GM19035 (cell line): ENCODE data around the gene STK32C.
A peak's percentile ranks its signal among the peaks of the same experiment; 100 is the strongest.
"Not testable (repeated sequence)": the region's sequence is repeated elsewhere in the genome, so short reads cannot be mapped to it uniquely, and the experiment has no call there.

Experiments
- ATAC-seq: cut with Tn5 transposase; IDR thresholded peaks from one replicate; pipeline ENCODE4 v1.9.1; 2021; ENCODE audit not compliant: unreplicated experiment

STK32C gene

DNA sequence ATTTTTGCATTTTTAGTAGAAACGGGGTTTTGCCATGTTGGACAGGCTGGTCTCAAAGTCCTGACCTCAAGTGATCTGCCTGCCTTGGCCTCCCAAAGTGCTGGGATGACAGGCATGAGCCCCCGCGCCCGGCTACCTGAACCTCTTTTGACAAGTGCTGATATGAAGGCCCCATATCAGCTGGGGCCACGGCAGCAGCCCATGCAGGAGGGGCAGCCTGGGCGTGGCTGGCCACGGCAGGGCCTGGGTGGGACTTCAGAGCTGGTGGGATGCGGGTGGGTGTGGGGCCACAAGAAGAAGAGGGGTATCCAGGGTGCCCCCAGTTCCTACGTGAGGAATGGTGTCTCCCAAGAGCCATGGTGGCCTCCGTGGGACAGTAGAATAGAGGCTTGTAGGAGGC is 31.1 kb upstream of the STK32C start:
- no peak for ATAC-seq

DNA sequence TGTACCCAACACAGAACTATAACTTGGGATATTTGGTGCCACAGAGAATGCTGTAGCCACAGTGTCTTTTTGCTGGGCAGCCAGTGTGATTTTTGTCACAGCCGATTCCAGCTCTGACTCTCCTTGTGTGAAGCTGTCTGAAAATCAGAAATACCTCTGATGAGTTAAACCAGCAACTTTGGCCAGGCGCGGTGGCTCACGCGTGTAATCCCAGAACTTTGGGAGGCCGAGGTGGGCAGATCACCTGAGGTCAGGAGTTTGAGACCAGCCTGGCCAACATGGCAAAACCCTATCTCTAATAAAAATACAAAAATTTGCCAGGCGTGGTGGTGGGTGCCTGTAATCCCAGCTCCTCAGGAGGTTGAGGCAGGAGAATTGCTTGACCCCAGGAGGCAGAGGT is 30.1 kb upstream of the STK32C start:
- ATAC-seq = not testable (repeated sequence)

DNA sequence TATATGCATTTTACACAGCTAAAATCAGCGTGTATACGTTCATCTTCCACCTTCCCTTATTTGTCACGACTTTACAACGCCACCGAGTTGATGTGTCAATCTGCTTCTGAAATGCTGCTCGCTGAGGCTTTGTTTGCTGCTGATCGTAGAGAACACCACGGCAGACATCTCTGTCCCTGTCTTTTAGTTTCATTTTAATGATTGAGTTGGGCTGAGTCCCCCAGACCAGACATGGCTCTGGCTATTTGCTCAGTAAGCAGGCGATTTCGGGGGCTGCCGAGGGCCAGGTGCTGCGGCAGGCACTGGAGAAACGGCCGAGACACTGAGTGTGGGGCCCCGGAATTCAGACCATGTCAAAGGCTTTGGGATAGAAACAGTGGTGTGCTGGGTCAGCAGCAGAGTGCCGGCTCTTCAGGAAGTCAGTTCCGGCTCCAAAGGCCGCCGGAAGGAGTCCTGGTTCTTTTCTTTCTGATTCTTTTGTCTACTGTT is 29.2 kb upstream of the STK32C start:
- no peak for ATAC-seq

DNA sequence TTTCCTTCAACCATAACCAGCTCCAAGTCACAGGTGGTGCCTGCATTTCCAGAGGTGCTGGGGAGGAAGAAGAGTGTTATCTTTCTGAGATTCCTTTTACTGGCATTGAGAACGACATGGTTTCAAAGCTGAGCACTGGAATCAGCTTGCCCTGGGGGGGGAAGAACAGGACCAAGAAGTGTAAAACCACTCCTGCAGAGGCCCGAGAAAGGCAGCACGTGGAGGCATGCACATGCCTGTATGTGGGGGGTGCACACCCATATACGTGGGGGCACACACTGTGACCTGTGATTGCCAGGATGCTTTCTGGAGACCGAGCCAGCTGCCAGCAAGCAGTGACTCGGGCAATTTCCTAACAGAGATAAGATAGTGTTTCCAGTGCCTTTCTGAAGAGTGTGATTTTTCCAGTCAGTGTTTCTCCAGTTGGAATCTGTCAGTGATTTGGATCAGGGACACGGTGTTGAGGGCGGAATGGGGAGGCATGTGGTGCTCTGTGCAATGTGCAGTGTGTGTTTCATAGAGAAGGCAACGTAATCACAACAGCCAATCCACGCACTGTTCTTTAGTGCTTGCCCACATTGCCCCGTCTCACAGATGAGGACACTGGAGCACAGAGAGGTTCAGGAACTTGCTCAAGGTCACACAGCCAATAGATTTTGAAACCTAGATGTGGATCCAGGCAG is 28.5 kb upstream of the STK32C start:
- no peak for ATAC-seq

DNA sequence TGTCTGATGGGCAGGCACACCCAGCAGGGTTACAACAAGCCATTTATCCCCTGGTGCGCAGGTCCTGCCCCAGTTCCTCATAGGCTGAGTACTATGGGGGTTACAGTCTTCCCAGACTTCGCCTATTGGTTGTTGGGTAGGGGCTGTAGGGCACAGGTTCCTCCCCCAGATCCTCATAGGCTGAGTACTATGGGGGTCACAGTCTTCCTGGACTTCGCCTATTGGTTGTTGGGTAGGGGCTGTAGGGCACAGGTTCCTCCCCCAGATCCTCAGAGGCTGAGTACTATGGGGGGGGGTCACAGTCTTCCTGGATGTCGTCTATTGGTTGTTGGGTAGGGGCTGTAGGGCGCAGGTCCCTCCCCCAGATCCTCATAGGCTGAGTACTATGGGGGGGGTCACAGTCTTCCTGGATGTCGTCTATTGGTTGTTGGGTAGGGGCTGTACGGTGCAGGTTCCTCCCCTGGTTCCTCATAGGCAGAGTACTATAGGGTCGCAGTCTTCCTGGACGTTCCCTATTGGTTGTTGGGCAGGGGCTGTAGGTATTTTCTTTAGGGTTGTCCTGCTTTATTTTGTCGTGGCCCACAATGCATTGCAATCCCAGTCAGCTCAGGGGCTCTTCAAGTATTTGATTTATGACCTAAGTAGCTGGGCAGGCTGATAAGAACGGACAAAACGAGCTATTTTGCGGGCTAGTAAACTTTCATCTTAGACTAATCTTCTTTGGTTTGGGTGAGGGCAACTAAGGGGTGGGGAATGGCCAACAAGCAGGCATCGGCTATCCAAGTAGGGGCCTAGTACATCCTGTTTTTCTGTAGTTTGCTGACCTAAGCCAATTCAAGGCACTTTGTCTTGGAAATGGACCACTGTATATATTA is 27.7 kb upstream of the STK32C start:
- no peak for ATAC-seq

DNA sequence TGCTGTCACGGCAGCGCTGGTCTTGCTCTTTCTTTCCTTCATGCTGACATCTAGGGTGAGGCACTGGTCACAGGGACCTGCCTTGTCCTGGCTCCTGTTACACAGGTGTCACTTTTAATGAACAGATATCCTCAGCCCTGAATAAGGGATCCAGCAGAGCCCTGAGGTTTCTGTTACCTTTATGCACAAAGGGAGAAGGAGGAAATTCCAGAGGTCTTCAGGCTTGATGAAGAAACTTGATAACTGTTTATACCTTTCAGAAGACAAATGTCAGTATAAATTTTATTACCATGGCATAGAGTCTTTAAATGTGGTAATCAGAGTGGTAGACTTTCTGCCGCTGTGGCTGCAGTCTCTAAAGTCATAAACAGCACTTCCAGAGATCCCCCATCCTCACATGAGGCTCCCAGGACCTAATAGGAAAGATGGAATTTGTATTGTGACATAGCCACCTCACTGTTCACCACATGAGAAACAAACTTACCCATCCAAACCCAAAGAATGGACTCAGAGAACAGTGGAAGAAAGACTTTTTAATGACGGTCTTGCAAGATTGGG is 27.0 kb upstream of the STK32C start:
- ATAC-seq = no peak

DNA sequence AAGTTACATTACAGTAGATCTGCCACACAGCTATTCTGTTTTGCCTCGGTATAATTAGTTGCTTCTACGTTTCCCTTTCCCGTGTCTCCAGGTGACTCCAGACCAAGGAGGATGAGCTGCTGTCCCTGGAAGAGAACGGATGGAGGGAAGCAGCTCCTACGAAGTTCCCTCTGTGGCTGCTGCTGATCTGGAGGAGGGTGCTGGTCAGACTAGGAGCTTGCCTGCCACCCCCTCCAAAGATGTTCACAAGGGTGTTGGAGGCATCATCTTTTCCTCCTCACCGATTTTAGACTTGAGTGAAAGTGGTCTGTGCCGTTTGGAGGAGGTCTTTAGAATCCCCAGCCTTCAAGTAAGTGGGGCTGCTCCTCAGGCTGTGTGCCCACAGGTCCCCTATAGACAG is 25.6 kb upstream of the STK32C start:
- no peak for ATAC-seq

DNA sequence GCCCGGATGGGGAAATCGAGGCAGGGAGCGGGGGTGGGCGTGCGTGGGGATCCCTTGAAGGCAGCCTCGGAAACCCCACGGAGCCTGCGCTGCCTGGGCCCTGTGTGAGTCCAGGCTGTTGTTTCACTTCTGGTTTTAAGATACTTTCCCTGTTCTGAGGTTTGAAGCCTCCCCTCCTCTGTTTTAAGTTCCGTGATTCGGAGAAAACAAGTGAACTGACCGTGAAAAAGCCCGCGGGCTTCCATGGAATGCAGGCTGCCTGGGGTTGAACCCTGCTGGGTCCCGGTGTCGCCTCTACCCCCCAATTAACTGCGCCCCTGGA is 24.6 kb upstream of the STK32C start:
- ATAC-seq = peak; percentile 54

DNA sequence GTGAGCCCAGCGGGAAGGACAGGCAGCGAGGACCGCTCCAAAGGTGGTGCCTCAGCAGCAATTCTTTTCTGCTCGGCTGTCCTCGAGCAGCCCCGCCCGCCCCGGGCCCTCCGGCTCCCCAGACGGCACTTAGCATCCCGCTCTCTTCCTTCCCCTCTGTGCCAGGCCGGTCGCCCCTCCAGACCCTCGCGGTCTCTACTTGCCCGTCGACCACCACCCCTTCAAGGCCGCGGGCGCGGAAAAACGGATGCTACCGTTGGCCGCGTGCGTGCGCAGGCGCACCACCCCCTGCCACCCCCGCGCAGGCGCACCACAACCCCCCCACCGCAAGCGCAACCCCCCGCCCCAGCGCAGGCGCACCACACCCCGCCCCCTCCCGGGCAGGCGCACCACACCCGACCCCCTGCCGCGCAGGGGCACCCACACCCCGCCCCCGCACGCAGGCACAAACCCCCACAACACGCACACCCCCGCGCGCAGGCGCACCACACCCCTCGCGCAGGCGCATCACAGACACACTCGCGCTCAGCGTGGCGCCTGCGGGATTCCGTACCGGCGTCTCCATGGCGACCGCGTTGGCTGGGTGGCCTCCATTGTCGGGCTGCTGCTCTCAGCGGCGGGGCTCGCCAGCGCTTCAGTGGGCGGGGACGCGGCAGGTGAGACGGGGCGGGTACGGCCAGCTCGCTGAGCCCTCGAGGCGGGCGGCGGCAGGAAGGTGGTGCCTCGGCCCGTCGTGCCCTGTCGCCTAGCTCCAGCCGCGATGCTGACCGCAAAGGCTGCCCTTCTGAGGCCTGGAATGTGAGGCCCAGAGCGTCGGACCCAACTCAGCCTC is 24.1 kb upstream of the STK32C start, which contains the start of gene LRRC27:
Gene LRRC27 (plus strand): TSS at position 593 of the 832 bp plus-strand sequence. CDS start 1,332 bp downstream, outside the sequence.
- peak; percentile 84 for ATAC-seq

DNA sequence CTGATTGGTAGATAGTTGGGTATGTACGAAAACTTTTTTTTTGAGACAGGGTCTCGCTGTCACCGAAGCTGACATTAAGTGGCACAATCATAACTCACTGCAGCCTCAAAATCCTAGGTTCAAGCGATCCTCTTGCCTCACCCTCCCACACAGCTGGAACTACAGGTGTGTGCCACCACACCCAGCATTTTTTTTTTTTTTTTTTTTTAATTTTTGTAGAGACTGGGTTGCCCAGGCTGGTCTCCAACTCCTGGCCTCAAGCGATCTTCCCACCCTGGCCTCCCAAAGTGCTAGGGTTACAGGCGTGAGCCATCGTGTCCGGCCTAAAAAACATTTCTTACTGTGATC is 22.7 kb upstream of the STK32C start:
- no peak for ATAC-seq

DNA sequence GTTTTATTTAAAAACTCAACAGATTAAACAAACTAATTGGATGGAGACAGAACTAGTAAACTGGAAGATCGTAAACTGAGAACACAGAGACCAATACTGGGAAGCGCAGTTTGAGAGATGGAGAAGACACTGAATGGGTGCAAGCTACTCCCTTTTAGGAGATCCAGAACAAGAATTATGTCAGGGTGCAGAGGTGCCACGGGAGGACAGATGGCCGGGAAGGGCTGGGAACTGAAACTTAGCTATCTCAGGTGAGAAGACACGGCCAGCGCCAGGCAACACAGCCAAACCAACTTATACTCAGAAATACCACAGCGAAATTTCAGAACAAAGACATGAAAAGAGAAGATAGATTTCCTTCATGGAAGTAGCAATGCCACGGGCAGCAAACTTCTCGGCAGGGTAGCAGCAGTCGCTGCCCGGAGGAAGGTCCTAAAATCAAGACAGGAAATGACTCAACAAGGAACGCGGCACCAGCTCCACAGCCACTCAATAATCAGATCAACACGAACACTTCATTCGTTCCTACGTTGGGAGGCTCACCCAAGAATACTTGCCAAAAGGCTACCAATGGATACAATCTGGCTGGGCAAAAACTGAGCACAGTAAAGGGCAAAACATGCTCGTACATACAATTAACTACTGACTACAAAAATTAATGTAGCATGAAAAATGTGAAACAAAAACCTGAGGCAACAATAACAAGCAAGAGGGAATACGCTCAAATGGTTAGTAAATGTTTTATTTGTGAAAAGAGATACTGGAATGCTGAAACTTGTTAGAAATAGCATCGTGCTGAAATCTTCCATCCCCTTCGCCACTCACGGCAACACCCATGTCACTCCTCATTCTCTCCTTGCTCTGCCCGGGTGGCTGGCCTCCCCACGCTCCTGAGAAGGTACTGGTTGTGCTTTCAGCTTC is 22.1 kb upstream of the STK32C start:
- no peak for ATAC-seq

DNA sequence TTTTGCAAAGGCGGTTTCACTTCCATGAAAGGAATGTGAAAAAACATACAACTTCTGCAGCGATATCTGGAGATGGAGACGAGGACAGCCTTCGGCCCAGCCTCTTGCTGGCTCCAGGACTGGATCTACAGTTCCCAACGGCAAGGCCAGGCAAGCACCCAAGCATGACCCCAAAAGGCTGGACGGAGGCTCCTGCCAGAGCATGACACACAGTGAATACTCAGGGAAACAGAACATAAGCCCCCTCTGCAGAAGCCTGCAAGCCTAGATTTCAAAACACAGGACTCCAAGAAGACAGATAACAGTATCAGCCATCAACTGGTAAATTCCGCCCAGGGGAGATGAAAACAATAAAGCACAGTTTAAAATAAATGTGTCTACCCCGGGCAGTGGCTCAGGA is 21.0 kb upstream of the STK32C start:
- no peak for ATAC-seq

DNA sequence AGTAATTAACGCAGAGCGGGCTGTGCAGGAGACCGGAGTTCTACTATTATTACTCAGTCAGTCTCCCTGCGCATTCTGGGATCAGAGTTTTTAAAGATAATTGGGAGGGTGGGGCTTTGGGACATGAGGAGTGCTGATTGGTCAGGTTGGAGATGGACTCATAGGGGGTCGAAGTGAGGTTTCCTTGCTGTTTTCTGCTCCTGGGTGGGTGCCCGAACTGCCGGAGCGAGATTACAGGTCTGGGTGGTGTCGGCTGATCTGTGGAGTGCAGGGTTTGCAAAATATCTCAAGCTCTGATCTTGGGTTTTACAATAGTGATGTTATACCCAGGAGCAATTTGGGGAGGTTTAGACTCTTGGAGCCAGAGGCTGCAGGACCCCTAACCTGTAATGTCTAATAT is 20.4 kb upstream of the STK32C start:
- no peak for ATAC-seq

DNA sequence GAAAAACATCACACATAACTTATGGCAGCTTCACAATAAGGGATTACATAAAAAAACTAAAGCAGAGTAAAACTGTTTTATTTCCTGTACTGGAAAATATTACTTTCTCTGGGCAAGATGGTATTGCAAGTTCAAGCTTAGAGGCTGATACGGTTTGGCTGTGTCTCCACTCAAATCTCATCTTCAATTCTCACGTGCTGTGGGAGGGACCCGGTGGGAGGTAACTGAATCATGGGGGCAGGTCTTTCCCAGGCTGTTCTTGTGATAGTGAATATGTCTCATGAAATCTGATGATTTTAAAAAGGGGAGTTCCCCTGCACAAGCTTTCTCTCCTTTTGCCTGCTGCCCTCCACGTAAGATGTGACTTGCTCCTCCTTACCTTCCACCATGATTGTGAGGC is 19.2 kb upstream of the STK32C start:
- no peak for ATAC-seq

DNA sequence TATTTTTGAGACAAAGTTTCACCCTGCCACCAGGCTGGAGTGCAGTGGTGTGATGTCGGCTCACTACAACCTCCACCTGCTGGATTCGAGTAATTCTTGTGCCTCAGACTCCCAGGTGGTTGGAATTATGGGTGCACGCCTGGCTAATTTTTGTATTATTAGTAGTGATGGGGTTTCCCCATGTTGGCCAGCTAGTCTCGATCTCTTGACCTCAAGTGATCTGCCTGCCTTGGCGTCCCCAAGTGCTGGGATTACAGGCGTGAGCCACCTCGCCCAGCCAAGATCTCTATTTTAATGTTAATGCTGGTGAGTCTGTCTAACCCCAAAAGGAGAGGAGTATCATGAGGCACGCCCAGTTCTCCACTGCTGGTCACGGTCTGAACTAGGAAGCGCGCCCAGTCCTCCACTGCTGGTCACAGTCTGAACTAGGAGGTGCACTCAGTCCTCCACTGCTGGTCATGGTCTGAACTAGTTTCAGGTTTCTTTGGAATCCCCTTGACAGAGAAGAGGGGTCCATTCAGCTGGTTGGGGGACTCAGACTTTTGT is 18.7 kb upstream of the STK32C start:
- no peak for ATAC-seq

DNA sequence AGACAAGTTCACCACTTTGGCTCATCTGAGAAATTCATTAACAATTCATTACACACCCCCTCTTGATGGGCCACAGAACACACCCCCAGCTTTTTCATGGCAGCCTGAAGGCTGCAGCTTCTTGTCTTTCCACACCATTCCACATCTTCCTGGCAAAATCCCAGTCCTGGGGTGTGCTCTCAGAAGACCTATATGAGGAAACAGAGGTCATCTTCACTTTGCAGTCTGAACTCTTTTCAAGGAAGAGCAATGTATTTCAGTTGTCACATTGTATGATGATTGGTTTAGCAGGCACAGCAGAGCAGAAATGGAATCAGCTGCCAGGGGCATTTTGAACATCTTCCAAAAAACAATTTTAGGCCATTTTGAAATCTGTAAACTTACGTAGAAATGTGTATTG is 16.4 kb upstream of the STK32C start:
- no peak for ATAC-seq

DNA sequence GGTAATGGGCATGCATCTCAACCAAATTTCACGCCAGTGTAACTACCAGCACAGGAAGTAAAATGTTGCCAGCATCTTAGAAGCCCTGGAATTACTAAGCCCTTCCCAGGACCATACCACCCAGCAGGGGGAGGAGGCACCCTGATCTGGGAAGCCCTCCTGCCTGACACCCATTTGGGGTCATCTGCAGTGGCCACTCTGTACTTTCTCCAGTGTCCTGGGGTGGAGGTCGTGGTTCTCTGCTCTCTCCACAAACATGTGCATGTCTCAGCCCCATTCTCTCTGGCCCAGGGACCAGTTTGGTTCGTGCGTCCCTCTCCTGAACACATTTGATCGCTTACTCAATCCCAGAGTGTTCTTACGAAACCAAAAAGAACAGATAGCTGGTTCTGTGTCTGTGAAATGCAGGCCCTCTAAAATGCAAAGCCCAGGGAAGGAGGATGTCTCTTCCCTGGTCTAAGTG is 14.9 kb upstream of the STK32C start:
- no peak for ATAC-seq

DNA sequence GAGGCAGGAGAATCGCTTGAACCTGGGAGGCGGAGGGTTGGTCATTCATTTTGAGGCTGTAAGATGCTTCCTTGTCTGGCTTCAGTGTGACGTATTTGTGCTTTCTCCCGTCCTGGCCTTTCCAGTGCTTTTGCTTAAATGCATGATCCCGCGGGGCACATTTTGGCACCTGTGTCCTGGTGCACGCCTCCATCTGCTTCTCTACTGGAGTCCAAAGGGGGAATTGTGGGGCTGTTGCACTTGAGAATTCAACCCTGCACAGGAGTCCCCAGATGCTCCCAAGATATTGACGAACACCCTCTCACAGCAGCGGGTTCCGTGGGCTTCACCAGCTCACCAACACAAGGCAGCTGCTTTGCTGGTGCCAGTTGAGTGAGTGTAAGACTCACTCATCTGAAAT is 14.0 kb upstream of the STK32C start:
- ATAC-seq = no peak

DNA sequence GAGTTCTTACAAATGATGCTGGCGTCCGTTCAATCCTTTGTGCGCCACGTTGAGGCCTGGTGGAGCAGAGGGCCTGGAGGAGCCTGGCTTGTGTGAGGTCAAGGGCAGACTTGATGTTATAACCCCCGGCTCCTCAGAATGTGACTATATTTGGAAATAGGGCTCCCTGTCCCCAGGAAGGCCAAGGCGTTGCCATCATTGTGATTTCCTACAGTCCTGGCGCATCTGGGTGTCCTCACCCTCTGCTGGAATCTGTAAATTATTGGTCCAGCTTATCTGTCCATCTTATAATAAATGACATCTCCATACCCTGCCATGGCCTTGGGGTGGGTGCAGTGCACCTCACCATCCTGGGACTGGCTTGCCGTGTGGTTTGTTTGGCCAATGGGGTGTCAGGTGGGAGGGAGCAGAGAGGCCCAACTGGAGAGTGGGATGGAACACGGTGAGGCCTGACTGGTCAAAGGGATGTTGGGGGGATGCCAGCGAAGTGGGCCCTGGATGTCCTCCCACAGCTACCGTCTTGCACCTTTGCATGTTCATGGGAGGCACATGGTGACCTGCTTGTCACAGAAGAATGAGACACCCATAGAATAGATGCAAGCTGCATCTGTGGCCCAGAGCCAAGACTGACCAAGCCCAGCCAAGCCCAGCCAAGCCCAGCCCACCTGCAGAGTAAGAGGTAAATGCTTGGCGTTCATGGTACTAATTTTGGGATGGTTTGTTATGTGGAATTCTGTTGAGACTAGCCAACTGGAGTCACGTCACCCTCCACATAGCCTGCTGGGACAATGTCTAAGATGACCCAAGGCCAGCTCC is 13.1 kb upstream of the STK32C start:
- ATAC-seq = no peak
